GM18508 (cell line): ENCODE results near the gene TNFRSF4.

ENCODE experiments used
- ATAC-seq: cut with Tn5 transposase; IDR thresholded peaks from one replicate; pipeline ENCODE4 v1.9.1; 2021; ENCODE audit warnings: moderate number of reproducible peaks; ENCODE audit not compliant: insufficient read depth, unreplicated experiment

The TNFRSF4 gene

GRCh38 chr1:1234180-1234808 lies 20.3 kb upstream of the TNFRSF4 start:
- no peak for ATAC-seq

DNA sequence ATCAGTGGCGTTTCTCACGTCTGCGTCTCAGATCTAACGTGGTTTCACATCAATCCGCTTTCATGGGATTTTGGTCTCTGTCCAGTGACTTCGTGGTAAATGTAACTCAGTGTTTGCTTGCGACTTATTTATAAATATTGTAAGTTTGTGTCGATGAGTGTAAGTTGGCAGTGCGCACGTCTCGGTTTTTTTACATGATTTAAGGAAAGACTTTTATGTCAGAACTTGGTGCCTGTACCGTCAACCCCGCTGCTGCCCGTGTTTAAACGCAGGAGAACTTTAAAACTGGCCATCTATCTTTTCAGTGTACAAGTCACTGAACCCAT lies 19.6 kb upstream of the TNFRSF4 start:
- ATAC-seq = no peak

DNA sequence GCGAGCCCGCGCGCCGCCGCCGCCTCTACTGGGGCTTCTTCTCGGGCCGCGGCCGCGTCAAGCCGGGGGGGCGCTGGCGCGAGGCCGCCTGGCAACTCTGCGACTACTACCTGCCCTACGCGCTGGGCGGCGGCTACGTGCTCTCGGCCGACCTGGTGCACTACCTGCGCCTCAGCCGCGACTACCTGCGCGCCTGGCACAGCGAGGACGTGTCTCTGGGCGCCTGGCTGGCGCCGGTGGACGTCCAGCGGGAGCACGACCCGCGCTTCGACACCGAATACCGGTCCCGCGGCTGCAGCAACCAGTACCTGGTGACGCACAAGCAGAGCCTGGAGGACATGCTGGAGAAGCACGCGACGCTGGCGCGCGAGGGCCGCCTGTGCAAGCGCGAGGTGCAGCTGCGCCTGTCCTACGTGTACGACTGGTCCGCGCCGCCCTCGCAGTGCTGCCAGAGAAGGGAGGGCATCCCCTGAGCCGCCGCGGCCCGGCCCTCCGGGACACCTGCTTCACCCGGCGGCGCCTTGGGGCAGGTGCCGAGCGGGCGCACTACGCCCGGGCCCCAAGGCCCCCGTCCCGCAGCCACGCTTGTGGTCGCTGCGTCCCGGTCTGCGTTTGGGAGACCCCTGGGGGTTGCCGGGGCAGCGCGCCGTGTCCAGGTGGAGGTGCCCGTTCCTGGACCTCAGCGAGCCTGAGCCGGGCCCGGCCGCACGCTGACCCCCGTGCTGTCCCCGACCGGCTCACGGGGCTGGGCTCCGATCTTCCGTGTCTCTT lies 19.0 kb upstream of the TNFRSF4 start:
- no peak for ATAC-seq

DNA sequence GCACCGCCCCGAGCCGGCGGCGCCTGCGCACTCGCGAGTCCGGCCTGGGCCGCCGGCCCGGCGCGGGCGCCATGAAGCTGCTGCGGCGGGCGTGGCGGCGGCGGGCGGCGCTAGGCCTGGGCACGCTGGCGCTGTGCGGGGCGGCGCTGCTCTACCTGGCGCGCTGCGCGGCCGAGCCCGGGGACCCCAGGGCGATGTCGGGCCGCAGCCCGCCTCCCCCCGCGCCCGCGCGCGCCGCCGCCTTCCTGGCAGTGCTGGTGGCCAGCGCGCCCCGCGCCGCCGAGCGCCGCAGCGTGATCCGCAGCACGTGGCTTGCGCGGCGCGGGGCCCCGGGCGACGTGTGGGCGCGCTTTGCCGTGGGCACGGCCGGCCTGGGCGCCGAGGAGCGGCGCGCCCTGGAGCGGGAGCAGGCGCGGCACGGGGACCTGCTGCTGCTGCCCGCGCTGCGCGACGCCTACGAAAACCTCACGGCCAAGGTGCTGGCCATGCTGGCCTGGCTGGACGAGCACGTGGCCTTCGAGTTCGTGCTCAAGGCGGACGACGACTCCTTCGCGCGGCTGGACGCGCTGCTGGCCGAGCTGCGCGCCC lies 18.3 kb upstream of the TNFRSF4 start, which contains the start of gene B3GALT6:
B3GALT6 (plus strand) TSS at position 30 of the 588 bp plus-strand sequence; CDS start at position 72, 42 bp downstream.
- ATAC-seq = no peak

- peak; percentile 61 for ATAC-seq
These were observed 17.7 kb upstream of the TNFRSF4 start, which contains the start of gene SDF4 for GRCh38 chr1:1231400-1232207. Gene SDF4, minus strand, starts transcription at chr1:1232001. Its CDS starts 3,229 bp downstream, at chr1:1228772.

- no peak for ATAC-seq
These were observed 16.9 kb upstream of the TNFRSF4 start for GRCh38 chr1:1230656-1231399.

- ATAC-seq = no peak
These were observed 15.8 kb upstream of the TNFRSF4 start for GRCh38 chr1:1229770-1230169.

DNA sequence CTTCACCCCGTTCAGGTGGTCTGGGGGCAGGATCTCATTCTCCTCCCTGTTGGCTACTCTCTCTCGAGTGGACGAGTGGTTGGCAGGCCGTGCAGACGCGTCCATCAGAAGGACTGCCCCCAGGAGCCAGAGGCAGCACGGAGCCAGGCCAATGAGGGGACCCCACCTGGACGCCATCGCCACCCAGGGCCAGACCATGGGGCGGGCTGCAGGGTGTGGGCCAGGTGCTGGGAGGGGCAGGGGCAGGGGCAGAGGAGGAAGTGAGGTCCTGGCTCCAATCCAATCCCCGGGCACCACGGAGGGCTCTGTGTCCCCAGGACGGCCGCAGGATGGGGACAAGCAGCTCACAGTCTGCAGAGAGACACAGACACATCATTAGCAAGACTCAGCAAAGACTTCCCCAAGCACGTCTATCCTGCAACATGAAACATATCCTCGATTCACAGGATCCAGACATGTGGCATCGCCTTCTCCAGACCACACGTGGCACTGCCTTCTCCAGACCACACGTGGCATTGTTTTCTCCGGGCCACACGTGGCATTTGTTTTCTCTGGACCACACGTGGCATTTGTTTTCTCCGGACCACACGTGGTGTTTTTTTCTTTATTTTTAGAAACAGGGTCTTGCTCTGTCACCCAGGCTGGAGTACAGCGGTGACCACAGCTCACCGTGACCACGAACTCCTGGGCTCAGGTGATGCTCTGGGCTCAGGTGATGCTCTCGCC lies 14.8 kb upstream of the TNFRSF4 start:
- ATAC-seq = no peak

DNA sequence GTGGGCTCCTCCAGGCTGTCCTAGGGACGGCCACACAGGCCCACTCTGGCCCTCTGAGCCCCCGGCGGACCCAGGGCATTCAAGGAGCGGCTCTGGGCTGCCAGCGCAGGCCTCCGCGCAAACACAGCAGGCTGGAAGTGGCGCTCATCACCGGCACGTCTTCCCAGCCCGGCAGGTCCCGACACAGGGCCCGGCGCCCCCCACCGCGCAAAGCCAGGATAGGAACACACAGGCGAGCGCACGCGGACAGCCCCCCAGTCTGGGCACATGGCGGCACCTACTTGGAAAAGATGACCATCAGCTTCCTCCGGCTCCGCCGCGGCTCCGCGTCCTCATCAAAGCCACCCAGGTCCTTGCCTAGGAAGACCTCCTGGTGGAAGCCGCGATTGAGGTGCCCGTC lies 14.2 kb upstream of the TNFRSF4 start:
- no peak for ATAC-seq

- ATAC-seq = no peak
These were observed 13.4 kb upstream of the TNFRSF4 start for GRCh38 chr1:1227386-1227785.

DNA sequence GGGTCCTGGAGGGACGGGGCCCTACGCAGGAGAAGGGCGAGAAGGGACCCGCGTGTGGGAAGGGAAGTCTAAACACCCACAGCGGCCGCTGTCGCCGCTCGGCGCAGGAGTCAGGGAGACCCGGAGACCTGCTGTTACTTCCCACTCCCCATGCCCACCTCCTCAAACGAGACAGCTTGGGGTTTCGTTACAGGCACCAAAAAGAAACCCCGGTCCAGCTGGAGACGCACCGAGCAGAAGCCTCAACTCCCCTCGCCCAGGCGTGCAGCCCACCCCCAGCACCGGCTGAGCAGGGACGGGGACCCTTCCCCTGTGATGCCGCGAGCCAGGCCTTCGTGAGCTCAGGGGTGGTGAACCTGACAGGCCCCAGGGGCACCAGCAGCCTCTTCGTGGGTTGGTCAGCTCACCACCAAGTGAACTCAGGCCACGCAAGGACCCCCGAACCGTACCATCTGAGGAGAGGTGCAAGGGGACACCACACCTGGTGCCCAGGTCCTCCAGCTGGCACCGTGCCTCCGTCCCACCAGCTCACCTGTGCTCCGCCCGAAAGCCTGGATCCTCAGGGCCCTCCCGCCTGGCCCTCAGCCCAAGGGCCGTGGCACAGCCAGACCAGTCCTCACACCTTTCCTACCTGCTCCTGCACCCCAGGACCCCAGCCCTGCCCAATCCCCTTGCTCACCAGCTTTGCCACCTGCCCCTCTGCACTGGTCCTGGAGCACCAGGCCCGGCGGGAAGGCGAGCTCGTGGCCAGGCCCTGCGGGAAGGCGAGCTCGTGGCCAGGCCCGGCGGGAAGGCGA lies 12.8 kb upstream of the TNFRSF4 start:
- no peak for ATAC-seq

DNA sequence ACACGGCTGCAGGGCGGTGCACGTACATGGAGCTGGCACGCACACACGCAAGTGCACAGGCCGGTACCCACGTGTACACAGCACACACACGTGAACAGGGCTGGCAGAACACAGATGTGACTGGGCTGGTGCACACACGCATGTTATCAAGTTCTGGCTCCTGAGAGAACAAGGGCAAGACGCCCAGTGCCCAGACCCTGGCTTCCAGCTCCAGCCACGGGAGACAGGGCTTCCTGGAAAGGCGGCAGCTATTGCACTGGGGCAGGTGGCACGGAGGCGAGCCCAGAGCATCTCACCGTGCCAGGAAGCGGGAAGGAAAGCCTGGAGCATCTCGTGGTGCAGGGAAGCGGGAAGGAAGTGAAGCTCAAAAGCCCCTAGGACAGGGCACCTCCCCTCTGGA lies 12.0 kb upstream of the TNFRSF4 start:
- ATAC-seq = no peak

GRCh38 chr1:1225238-1225845 lies 11.4 kb upstream of the TNFRSF4 start:
- no peak for ATAC-seq

DNA sequence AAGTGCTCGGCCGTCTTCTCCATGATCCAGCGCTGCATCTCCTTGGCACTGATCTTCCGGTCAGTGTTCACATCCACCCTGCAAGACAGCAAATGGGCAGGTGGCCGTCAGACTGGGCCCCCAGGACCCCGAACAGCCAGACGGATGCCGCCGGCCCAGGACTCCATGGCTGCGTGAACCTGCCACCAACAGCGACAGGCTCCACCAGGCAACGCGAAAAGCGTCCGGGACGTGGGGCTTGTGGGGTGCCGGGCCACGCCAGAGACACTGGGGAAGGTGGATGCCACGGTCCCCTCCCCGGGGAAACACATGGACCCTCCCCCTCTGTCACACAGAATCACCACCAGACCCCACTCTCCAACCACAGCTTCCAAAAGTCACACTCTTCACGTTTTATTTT lies 9.9 kb upstream of the TNFRSF4 start:
- no peak for ATAC-seq

GRCh38 chr1:1223321-1223720 lies 9.4 kb upstream of the TNFRSF4 start:
- no peak for ATAC-seq

GRCh38 chr1:1222575-1223225 lies 8.7 kb upstream of the TNFRSF4 start:
- ATAC-seq = no peak

DNA sequence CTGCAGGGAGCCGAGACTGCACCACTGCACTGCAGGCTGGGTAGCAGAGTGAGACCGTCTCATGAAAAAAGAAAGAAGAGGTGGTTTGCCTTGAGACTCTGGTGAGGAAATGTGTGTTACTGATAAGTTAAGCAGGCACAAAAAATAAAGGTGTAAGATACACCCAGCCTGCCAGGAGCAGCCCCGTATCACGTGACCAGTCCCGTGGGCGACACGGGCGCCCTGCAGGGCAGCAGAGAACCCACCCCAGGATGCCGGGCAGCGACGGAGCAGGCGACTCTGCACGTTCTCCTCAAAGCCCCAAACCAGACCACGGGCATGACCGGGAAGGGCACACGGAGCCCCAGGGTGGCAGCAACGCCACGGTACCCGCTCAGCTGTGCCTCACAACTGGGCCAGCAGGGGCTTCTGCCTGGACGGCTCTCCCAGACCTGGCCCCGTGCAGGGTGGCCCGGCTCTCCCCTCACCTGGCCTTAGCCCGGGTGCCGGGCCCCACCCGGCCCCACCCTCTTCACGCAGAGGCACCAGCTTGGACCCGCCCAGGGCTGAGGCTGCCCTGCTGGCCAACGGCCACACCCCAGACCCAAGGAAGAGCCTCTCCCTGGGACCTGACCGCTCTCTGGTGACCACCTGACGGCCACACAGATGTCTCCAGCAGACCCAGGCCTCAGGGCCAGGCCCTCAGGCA lies 8.1 kb upstream of the TNFRSF4 start:
- no peak for ATAC-seq
